Stimulated activated CD4-positive, alpha-beta T cell treated with anti-CD3 and anti-CD28 coated beads, Interleukin-1b, Interleukin-23, amount 100 ng/mL, for 1 hour (primary cell): ENCODE results near the gene ST3GAL4.

Experiments used
- DNase-seq, 2 donors: peaks; one replicate each; pipeline ENCODE4 v3.0.0-alpha.2; 2020; ENCODE audit warnings: low read depth in 2 of 2

ST3GAL4 gene

GRCh38 chr11:126408496-126408895, 53.0 kb downstream of the ST3GAL4 start:
- DNase-seq: no peak

- DNase-seq: no peak
These were observed 53.6 kb downstream of the ST3GAL4 start for GRCh38 chr11:126408901-126409619.

- no peak for DNase-seq
These were observed 54.1 kb downstream of the ST3GAL4 start for GRCh38 chr11:126409620-126409985.

DNA sequence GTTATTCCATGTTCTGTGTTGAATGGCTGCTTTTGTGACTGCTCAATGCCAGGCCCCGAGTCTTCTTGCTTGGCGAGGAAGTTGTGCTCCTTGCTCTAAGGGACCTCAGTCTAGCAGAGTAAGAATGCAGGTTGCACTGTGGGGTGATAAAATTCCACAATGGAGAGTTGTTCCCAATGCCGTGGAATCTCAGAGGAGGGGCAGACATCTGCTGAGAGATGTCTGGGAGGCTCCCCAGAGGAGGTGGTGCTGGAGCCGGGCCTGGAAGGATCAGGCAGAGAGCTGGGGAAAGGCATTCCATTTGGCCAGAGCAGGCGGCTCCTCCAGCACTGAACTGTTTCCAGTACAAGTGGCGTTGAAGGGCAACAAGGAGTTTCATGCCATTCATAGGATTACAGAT, 55.2 kb downstream of the ST3GAL4 start:
- no peak for DNase-seq

- no peak for DNase-seq
These were observed 56.5 kb downstream of the ST3GAL4 start for GRCh38 chr11:126411971-126412381.

GRCh38 chr11:126413426-126413825, 57.9 kb downstream of the ST3GAL4 start:
- no peak for DNase-seq

GRCh38 chr11:126413843-126414405, 58.4 kb downstream of the ST3GAL4 start:
- no peak for DNase-seq

DNA sequence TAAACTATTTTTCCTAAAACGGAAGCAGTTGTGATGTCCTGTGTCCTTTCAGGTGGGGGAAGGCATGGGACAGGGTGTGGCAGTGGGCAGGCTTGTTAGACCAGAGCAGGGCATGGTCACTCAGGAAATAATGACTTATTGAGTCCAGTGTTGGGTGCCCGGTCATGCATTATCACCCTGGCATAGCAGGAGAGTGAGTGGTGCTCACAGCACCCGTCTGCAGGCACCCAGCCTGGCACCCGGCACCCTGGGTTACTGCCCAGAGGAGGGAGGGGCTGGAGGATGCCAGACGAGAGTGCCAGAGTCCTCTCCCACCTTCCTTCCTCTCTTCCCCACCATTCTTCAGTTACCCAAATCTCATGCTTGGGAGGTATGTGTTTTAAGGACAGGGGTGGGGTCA, 59.1 kb downstream of the ST3GAL4 start:
- DNase-seq: no peak

GRCh38 chr11:126415128-126415527, 59.6 kb downstream of the ST3GAL4 start:
- DNase-seq: no peak

DNA sequence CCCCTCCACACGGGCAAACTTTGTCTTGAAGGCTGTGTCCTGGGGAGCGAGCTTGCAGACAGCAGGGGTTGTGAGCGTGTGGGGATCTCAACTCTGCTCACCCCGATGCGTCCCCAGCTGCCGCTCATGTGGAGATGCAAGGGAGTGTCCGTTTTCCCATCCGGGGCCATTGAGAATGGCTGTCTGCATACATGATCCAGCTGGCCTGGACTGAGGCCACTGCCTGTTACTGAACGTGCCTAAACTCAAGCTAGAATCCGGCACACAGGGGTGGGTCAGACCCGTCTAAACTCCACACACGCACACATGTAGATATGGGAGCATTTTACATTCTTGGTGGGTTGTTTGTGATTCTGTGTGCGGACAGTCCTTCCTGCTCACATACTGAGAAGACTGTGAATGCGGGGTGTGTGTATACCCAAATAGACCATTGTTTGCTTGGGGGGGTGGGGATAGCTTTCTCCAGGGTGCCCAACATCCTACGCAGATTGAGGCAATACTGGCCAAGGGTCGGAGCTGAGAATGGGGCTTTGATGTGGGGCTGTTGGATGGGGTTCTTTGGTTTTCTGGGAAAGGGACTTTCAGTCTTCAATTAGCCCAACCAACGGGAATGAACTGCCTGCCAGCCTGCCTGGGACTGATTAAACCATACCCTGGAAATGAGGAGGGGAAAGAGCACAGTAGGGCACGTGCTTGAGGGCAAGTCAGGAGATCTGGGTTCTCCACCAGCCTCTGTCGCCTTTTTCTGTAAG, 60.4 kb downstream of the ST3GAL4 start:
- no peak for DNase-seq

- peak; percentile 8 to 38 for DNase-seq
These were observed 61.1 kb downstream of the ST3GAL4 start for GRCh38 chr11:126416542-126417090.

DNA sequence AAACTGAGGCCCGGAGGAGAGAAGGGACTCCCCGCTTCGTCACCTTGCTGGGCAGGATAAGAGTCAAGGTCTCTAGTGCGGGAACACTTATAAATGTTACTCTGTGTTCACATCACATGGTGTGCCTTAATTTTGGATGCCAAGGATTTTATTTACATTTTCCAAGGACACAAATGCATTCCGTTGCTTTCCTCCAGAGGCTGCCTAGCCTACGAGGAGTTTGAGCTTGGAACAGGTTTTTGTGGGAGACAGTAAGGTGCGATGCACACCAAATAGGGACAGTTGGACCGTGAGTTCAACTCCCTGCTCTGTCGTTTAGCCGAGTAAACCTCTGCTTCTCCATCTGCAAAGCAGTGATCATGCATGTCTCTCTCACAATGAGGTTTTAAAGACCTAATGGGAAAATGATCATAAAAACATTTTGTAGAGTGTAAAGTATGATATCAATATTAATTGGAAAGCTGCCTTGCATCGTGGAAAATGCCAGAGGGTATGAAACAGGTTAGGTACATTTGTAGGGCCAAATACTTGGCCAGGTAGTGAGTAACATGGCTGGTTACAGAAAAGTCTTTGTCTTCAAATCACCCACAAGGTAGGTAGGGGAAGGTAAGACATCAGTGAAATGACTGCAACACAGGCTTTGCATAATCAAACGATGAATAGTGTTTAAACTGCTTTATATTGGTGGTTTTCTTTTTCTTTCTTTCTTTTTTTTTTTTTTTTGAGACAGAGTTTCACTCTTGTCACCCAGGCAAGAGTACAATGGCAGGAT, 61.8 kb downstream of the ST3GAL4 start:
- no peak for DNase-seq

DNA sequence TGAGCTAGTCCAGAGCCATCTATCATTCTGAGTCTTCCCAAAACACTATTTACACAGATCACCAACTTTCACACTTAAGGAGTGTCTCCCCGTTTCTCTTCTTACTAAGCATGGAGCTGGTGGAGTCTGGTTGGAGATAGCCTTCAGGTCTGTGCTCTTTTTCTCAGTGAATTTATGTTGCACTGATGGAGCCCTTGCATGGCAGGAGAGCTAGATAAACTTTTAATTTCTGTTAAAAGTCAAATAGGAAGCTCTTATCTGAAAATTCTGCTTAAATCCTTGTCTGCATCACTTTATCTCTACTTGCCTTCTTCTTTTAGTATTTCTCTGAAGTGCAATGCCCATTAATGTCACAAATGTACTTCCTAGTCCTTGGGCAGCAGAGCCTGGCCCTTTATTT, 63.4 kb downstream of the ST3GAL4 start:
- no peak for DNase-seq

- no peak for DNase-seq
These were observed 64.6 kb downstream of the ST3GAL4 start for GRCh38 chr11:126419801-126420697.

- no peak for DNase-seq
These were observed 65.3 kb downstream of the ST3GAL4 start for GRCh38 chr11:126420698-126421256.

DNA sequence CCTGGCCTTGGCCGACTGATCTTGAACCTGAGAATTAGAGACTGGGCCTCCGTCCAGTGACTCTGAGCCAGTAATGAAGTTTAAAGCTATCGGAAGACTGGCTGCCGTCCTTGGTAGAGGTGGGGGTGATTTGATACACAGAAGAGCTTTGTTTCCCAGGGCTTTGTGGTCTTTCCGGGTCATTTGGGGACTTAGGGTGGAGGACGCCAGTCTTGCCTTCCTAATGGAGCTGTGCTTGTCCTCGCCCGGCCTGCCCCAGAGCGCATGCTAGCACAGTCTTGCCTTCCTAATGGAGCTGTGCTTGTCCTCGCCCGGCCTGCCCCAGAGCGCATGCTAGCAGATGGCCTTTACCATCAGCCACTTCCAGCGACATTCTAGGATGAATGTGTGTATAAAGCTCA, 65.8 kb downstream of the ST3GAL4 start:
- DNase-seq: no peak

DNA sequence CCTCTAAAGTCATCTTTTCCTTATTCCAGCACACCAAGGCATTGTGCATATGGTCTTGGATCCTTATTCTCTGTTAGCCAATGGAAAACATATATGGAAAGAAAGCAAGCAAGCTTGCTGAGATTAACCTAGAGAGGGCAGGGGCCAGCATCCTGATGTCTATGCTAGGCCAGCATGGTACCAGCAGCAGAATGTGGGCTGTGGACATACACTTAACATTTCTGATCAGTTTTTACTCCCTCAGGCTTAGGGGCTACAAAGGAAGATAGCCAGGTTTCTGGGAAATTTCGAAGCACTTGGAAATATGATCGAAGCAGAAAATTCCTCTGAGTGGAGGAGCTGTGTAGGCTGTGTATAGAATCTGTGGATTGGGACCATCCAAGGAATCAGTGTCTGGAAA, 67.0 kb downstream of the ST3GAL4 start:
- no peak for DNase-seq

DNA sequence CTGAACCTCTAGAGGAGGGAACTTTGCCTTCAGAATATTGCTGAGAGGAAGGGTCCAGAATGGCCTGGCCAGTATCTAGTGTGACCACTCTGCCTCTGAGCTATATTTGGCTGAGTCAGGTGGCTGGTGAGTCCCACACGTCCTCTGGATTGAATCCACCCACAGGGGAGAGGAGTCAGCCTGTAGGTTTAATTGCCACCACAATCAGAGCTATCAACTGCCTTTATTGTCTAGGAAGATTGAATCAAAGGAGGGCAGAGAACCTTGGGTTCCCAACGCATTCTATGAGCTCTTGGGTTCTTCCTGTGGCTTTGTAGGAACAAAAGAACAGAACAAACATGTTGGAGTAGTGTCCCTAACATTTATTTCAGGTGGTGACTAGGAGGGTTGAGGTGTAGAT, 67.7 kb downstream of the ST3GAL4 start:
- DNase-seq: no peak

- DNase-seq: no peak
These were observed 68.3 kb downstream of the ST3GAL4 start for GRCh38 chr11:126423743-126424142.

- no peak for DNase-seq
These were observed 69.1 kb downstream of the ST3GAL4 start for GRCh38 chr11:126424471-126425039.
